Measurements from ENCODE around the gene MOGAT3.

DNA sequence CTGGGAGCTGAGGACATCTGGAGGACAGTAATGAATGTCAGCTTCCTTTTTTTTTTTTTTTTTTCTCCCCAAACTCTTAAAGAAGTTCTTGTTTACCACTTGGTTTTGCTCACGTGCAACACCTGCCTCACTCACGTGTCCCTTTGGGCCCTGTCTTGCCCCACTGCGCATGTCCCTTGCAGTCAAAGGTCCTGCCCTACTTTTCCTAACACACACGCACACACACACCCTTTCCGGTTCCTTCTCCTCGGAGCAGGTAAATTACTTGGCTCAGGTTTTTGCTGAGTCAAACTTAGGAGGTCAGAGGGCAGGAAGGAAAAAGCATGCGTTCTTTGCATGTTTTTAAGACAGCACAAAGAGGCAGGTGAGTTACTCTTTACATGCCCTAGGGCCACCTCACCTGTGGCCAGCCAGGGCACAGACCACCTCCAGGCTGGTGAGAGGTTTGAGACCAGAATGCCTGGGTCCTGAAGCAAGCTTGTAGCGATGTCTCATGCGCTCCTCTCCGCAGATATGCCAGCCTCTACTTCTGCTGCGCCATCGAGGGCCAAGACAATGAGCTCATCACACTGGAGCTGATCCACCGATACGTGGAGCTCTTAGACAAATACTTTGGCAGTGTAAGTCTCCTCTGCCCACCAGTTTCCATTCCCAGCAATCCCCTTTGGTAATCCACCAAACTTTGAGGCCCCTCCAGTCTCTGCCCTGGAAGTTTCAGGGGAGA, 43.8 kb downstream of the MOGAT3 start:
- TF ChIP-seq, protein P1, sequence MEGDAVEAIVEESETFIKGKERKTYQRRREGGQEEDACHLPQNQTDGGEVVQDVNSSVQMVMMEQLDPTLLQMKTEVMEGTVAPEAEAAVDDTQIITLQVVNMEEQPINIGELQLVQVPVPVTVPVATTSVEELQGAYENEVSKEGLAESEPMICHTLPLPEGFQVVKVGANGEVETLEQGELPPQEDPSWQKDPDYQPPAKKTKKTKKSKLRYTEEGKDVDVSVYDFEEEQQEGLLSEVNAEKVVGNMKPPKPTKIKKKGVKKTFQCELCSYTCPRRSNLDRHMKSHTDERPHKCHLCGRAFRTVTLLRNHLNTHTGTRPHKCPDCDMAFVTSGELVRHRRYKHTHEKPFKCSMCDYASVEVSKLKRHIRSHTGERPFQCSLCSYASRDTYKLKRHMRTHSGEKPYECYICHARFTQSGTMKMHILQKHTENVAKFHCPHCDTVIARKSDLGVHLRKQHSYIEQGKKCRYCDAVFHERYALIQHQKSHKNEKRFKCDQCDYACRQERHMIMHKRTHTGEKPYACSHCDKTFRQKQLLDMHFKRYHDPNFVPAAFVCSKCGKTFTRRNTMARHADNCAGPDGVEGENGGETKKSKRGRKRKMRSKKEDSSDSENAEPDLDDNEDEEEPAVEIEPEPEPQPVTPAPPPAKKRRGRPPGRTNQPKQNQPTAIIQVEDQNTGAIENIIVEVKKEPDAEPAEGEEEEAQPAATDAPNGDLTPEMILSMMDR (IDR thresholded peaks at IDR 0.05): no peak
- no peak for TF ChIP-seq POLR2A (IDR thresholded peaks at IDR 0.05)
